GM12865 (cell line): Measurements from ENCODE around the gene PROP1.

Experiments
- DNase-seq: peaks from one replicate; pipeline ENCODE4 v3.0.0; 2010; ENCODE audit warnings: low read depth
- H3K4me3 ChIP-seq: 2 replicates; pipeline ENCODE4 v1.5.1; 2011; ENCODE audit warnings: mild to moderate bottlenecking, low read depth, low read length, control low read depth
- CTCF ChIP-seq: IDR thresholded peaks from 2 replicates; pipeline ENCODE4 v1.5.1; 2011; ENCODE audit warnings: low read length, control low read depth, low read depth, inconsistent platforms; ENCODE audit not compliant: insufficient read depth; ENCODE audit errors: missing control alignments

Gene PROP1

DNA sequence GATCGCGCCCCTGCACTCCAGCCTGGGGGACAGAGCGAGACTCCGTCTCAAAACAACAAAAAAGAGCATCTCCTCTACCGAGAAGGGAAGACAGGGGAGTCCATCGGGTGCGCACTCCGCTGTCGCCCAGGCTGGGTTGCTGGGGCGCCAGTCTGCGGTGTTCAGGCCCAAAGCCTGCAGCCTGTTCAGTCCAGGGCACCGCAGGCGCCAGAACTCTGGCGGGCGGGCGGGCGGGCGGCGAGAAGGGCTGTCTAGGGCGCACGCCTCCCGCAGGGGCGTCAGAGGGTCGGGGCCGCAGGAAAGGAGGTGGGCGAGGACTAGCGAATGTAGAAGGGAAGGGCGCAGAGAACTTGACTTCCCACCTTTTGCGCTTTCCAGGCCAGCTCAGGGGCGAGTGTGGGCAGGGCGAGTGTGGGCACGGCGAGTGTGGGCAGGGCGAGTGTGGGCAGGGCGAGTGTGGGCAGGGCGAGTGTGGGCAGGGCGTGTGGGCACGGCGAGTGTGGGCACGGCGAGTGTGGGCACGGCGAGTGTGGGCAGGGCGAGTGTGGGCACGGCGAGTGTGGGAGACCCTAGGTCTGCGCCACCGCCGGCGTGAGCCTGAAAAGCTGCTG lies 10.5 kb downstream of the PROP1 start:
- no peak overlapping the region for H3K4me3 ChIP-seq
- DNase-seq = no peak

DNA sequence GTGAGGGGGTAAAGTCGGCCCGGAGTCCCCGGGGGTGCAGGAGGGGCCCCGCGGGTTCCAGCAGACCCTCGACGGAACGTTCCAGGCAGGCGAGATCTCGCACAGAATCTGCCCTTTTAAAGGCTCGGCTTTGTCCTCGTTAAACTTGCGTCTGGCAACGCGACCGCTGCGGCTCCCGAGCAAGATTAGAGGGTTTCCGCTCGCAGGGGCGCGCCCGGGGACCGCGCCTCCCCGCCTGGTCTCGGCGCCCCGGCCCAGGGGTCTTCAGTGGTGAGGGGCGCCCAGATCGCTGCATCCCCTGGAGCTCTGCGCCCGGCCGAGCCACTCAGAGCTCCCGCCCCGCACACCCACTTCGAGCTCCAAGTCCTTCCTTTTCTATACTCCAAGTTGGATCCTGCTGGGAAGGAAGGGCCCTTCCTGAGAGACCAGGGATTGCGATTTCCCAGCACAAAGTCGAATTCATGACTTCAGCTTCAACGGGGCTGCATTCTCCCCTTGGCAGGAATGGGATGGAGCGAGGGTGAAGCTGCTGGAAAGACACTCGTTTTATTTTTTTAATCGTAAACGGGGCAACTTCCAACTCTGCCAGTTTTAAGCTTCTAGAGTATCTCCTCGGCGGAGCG lies 11.3 kb downstream of the PROP1 start:
- no peak overlapping the region for H3K4me3 ChIP-seq
- TF ChIP-seq CTCF = no peak
- no peak for DNase-seq

More for the DNA sequence above, 10.5 kb downstream of the PROP1 start:
- no peak for TF ChIP-seq CTCF

DNA sequence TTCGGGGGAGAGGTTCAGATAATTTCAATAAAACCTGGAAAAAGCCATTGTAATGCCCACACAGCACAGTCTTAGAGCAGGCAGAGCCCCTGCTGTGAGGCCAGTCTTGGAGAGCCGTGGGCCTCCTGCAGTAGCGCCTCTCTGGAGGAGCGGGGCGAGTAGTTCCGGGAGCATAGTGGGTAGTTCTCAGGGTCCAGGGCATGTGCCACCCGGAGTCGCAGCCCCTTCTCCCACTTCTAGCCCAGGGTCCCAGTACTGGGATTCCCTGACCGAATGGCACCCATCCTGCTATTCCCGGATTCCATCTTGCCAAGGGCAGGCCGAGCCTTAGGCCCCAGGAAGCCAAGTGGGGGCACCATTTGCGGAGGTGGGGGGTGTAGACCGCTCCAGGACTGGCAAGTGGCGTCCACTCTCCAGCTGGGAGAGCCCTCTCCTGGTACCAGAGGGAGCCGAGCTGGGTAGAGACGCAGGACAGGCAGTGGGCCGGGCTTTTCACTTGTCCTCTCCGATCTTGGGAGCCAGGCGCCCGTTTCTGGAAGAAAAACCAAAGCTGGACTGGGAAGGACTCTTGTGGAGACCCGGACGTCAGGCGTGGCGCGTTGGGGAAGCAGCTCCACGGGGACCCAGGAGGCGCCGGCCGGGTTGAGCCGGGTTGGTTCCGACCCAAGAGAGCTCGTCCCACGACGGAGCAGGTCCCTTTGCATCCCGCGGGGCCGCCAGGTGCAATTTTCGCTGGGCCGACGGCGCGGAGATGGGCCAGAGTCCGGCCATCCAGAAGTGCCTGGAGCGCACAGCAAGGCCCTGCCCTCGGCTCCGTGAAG lies 12.1 kb downstream of the PROP1 start:
- no peak for TF ChIP-seq CTCF
- no peak for DNase-seq
- no peak overlapping the region for H3K4me3 ChIP-seq

DNA sequence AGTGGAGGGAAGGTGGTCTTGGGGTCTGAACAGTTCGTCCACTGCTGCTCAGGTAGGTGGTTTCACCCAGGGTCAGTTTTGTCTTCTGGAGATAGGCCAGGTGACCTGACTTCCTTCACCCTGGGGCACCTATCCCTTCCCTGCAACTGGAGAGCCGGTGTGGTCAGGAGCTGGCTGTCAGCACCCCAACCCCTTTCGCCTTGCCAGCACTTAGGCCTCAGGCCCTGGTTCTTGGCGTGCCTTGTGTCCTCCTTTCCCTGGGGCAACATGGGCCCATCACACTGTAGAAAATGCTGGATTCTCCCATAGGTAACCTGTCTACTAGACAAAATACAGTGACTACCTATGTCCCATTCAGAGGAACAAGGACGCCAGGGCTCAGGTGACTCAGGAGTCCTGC lies 13.1 kb downstream of the PROP1 start:
- TF ChIP-seq CTCF = no peak
- H3K4me3 ChIP-seq = no peak overlapping the region
- no peak for DNase-seq

DNA sequence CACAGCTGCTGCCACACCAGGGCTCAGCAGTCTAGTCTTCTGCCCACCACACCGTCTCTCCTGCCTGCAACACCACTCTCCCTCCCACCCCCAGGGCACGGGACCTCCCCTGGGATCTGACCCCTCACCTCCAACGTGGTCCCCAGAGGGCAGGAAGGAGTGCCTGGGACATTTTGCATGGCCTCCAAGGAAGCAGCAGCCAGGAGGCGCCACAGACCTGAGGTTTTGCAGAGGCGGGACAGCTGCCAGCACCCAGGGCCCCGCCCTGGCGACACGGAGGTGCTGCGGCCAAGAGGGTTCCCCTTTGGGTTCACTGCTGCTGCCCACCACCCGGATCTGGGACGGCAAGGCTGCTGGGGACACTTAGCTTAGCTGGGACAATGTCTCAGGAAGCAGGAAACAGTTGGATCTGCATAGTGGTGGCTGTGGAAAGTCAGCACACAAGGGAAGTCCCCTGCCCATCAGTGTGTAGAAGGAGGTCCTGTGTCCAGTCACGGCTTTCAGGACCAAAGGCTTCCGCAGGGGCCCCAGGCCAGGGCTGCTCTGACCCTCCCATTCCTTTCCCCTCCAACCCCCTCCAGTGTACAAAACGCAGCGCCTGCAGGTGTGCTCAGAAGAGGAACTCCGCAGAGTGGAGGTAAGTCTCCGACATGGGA lies 13.8 kb downstream of the PROP1 start:
- TF ChIP-seq CTCF = no peak
- peak; percentile 29 for DNase-seq
- H3K4me3 ChIP-seq = no peak overlapping the region

DNA sequence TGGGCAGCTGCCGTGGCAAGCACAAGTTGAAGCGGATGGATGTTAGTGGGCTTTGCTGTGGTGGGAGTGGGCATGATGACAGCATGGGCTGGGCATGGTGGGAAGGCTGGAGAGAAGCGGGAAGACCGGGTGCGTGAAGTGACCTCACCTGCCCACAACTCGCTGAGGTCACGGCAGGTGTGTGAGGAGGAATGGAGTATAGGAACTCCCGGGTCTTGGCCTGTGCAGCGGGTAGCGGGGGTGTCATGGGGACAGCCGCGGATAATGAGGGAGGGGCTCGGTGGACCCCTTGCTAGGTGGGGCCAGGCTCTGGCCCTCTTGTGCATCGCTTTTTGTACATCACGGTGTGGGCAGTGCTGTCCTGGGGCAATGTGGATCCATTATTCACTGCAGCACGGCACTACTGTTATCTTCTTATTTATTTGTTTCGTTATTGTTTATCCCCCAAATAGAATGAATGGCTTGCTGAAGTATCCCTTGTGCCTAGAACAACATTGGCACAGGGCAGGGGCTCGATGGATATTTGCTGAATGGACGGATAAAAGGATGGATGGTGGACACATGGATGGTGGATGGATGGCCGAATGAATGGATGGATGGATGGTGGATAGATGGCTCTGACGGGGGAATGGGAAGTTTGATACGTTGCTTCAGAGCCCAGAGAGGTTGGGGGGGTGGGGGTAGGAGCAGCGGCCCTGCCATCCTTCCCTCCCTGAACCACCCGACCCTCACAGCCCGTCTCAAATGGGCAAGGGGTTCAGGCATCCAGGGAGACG lies 14.6 kb downstream of the PROP1 start:
- TF ChIP-seq CTCF = no peak

More for the DNA sequence above, 14.6 kb downstream of the PROP1 start:
- no peak for DNase-seq
- no peak overlapping the region for H3K4me3 ChIP-seq
